Loucy (cell line): ENCODE results near the gene SERPINA1.

Source experiments
- H2AFZ ChIP-seq: fragments of 200-600 bp; sonication (generic); 2 replicates; pipeline ENCODE4 v1.6.0; 2016; ENCODE audit warnings: antibody characterized with exemption, mild to moderate bottlenecking, low read length, moderate library complexity
- H3F3A ChIP-seq: fragments of 200-600 bp; 2 replicates; pipeline ENCODE4 v1.6.0; 2016; ENCODE audit warnings: antibody characterized with exemption, low read depth, mild to moderate bottlenecking
- H3K27me3 ChIP-seq: fragments of 200-600 bp; sonication (generic); 2 replicates; pipeline ENCODE4 v1.6.1; 2014; ENCODE audit warnings: low read length, mild to moderate bottlenecking; ENCODE audit not compliant: insufficient read depth, poor library complexity, severe bottlenecking
- H3K36me3 ChIP-seq: fragments of 200-600 bp; sonication (generic); 2 replicates; pipeline ENCODE4 v1.6.1; 2016; ENCODE audit warnings: low read length; ENCODE audit not compliant: insufficient read depth
- H3K4me1 ChIP-seq: fragments of 200-600 bp; sonication (generic); 2 replicates; pipeline ENCODE4 v1.5.1; 2014; ENCODE audit warnings: low read length, mild to moderate bottlenecking; ENCODE audit not compliant: insufficient read depth, poor library complexity, severe bottlenecking
- H3K4me2 ChIP-seq: fragments of 200-600 bp; sonication (generic); 2 replicates; pipeline ENCODE4 v1.6.0; 2014; ENCODE audit warnings: antibody characterized with exemption, low read length, low read depth, mild to moderate bottlenecking; ENCODE audit not compliant: poor library complexity, severe bottlenecking
- H3K4me3 ChIP-seq: fragments of 200-600 bp; sonication (generic); 2 replicates; pipeline ENCODE4 v1.5.1; 2014; ENCODE audit warnings: low read length, mild to moderate bottlenecking, mixed read lengths; ENCODE audit not compliant: poor library complexity, severe bottlenecking
- H3K79me2 ChIP-seq: fragments of 200-600 bp; sonication (generic); 2 replicates; pipeline ENCODE4 v1.6.1; 2014; ENCODE audit warnings: low read length; ENCODE audit not compliant: insufficient read depth
- H3K9ac ChIP-seq: fragments of 200-600 bp; sonication (generic); 2 replicates; pipeline ENCODE4 v1.6.0; 2014; ENCODE audit warnings: mild to moderate bottlenecking, low read depth, low read length, moderate library complexity; ENCODE audit not compliant: poor library complexity, severe bottlenecking
- H3K9me2 ChIP-seq: fragments of 200-600 bp; sonication (generic); replicated peaks from 2 replicates; pipeline ENCODE4 v1.6.1; 2016; ENCODE audit warnings: low read depth, low read length, mixed read lengths
- H3K9me3 ChIP-seq: fragments of 200-600 bp; sonication (generic); 2 replicates; pipeline ENCODE4 v1.6.1; 2014; ENCODE audit warnings: mild to moderate bottlenecking, antibody characterized with exemption, low read length, low read depth; ENCODE audit not compliant: insufficient read depth
- H4K20me1 ChIP-seq: fragments of 200-600 bp; sonication (generic); 2 replicates; pipeline ENCODE4 v1.6.0; 2014; ENCODE audit warnings: antibody characterized with exemption, low read length, mild to moderate bottlenecking; ENCODE audit not compliant: insufficient read depth, poor library complexity, severe bottlenecking
- CTCF ChIP-seq: fragments of 200-600 bp; sonication (generic); conservative IDR thresholded peaks from 2 replicates; pipeline ENCODE4 v1.5.1; 2014; ENCODE audit warnings: mild to moderate bottlenecking, antibody characterized with exemption, low read length
- EZH2phosphoT487 ChIP-seq: fragments of 200-600 bp; IDR thresholded peaks from 2 replicates; pipeline ENCODE4 v1.6.1; 2018; ENCODE audit warnings: antibody characterized with exemption, mild to moderate bottlenecking, moderate library complexity, borderline replicate concordance

The SERPINA1 gene

GRCh38 chr14:94344389-94344788, 44.0 kb downstream of the SERPINA1 start:
- no peak for TF ChIP-seq EZH2phosphoT487
- TF ChIP-seq CTCF: no peak
- Histone ChIP-seq H3K9me2 (no peaks in the 10 kb centered on the region), H3K9me3 (no peaks in the 10 kb centered on the region; the same call in 1 of the 2 replicates), H3K9ac (no peak overlapping the region), H3K4me2 (no peak overlapping the region), H3K4me1 (no peaks in the 10 kb centered on the region), H4K20me1 (no peaks in the 10 kb centered on the region), H3K27me3 (no peaks in the 10 kb centered on the region), H3F3A (no peaks in the 10 kb centered on the region), H3K4me3 (no peak overlapping the region), H3K79me2 (no peaks in the 10 kb centered on the region), H2AFZ (no peak overlapping the region), H3K36me3 (no peaks in the 10 kb centered on the region)

GRCh38 chr14:94343238-94344005, 45.0 kb downstream of the SERPINA1 start:
- Histone ChIP-seq H3K9me3 (no peaks in the 10 kb centered on the region; the same call in 1 of the 2 replicates), H2AFZ (no peak overlapping the region), H3K9me2 (no peaks in the 10 kb centered on the region), H4K20me1 (no peaks in the 10 kb centered on the region), H3K4me3 (no peak overlapping the region), H3K4me2 (no peak overlapping the region), H3K4me1 (no peaks in the 10 kb centered on the region), H3K36me3 (no peaks in the 10 kb centered on the region), H3K79me2 (no peaks in the 10 kb centered on the region), H3K9ac (no peak overlapping the region), H3F3A (no peaks in the 10 kb centered on the region), H3K27me3 (no peaks in the 10 kb centered on the region)
- TF ChIP-seq CTCF: no peak
- TF ChIP-seq EZH2phosphoT487: no peak

DNA sequence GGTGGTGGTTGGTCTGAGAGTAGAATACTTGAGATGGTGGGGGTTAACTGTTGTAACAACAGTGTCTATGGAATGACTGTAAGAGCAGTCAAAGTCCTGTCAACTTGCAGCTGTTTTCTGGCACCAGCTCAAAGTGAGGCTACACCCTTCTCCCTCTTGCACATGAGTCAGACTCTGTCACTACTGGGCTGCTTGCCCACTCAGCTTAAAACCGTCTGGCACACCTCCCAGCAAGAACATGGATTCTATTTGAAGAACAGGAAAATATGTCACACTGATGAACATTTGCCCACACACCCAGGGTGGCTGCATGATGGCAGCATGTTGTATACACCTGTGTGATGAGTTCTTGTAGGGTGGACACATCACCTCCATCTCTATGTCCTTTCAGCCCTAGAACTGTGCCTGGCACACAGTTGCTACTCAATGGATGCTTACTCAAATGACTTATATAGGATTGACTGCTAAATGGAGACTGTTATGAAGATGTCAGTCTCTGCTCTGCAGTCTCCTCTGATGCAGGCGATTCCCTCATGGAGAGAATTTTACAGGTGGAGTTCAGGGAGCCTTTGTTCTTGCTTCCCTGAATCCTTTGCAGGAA, 46.0 kb downstream of the SERPINA1 start:
- no peak overlapping the region for H3K4me3 ChIP-seq
- H4K20me1 ChIP-seq: no peaks in the 10 kb centered on the region
- H3K9ac ChIP-seq: no peak overlapping the region
- H3K4me1 ChIP-seq: no peaks in the 10 kb centered on the region
- H3K9me3 ChIP-seq: no peaks in the 10 kb centered on the region; the same call in 1 of the 2 replicates
- TF ChIP-seq CTCF (no peak), EZH2phosphoT487 (no peak)
- no peaks in the 10 kb centered on the region for H3F3A ChIP-seq
- no peak overlapping the region for H2AFZ ChIP-seq
- no peaks in the 10 kb centered on the region for H3K27me3 ChIP-seq
- no peaks in the 10 kb centered on the region for H3K79me2 ChIP-seq
- H3K9me2 ChIP-seq: no peaks in the 10 kb centered on the region
- H3K4me2 ChIP-seq: no peak overlapping the region
- H3K36me3 ChIP-seq: no peaks in the 10 kb centered on the region
